Tibial nerve (tissue), 4 donors: ENCODE measurements around the gene MACO1.

Source experiments
- EP300 ChIP-seq, 2 donors: sonication (generic); formaldehyde crosslinking; IDR thresholded peaks; one replicate each; pipeline ENCODE4 v1.6.1; 2017; ENCODE audit warnings: antibody characterized with exemption in 2 of 2, mild to moderate bottlenecking in 1 of 2
- POLR2A ChIP-seq, 2 donors: fragments of 450-650 bp; IDR thresholded peaks; one replicate each; pipeline ENCODE4 v1.6.1; 2017; ENCODE audit warnings: antibody characterized with exemption in 2 of 2, mild to moderate bottlenecking in 2 of 2, moderate library complexity in 2 of 2
- TF ChIP-seq, protein P1 (sequence below), 5 experiments: fragments of 200-600 bp in 3 of 5; fragments of 450-650 bp in 2 of 5; sonication (generic) in 3 of 5; IDR thresholded peaks; one replicate each; pipeline ENCODE4 v1.5.1; 2016 to 2019; ENCODE audit warnings: antibody characterized with exemption in 5 of 5, mild to moderate bottlenecking in 3 of 5, moderate library complexity in 2 of 5

DNA sequence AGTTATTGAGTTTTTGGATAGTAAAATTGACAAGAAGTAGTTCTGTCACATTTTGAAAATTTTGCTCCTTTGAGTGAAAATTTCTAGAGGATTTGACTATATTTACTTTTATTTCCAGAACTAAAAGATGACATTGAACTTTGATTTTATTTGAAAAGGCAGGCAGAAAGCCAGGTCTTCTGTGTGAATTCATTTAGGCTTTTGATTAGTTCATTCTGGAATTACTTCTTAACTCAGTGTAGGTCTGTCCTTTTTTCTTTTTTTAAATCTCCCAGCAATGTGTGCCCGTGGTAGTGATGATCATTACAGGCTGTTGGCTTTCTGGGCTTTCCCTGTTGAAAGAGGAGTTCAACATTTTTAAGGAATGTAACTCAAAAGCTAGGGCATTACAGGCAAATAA lies 53.8 kb downstream of the MACO1 start:
- no peak for TF ChIP-seq POLR2A (IDR thresholded peaks at IDR 0.05)
- TF ChIP-seq, protein P1, sequence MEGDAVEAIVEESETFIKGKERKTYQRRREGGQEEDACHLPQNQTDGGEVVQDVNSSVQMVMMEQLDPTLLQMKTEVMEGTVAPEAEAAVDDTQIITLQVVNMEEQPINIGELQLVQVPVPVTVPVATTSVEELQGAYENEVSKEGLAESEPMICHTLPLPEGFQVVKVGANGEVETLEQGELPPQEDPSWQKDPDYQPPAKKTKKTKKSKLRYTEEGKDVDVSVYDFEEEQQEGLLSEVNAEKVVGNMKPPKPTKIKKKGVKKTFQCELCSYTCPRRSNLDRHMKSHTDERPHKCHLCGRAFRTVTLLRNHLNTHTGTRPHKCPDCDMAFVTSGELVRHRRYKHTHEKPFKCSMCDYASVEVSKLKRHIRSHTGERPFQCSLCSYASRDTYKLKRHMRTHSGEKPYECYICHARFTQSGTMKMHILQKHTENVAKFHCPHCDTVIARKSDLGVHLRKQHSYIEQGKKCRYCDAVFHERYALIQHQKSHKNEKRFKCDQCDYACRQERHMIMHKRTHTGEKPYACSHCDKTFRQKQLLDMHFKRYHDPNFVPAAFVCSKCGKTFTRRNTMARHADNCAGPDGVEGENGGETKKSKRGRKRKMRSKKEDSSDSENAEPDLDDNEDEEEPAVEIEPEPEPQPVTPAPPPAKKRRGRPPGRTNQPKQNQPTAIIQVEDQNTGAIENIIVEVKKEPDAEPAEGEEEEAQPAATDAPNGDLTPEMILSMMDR (IDR thresholded peaks at IDR 0.05): no peak
- TF ChIP-seq EP300 (IDR thresholded peaks at IDR 0.05): no peak
